NB4 (cell line): Measurements from ENCODE around the gene SYTL2.
"Not testable (repeated sequence)": the region's sequence is repeated elsewhere in the genome, so short reads cannot be mapped to it uniquely, and the experiment has no call there.

Experiments
- DNase-seq: peaks from one replicate; pipeline ENCODE4 v3.0.0; 2010; ENCODE audit warnings: low read depth
- H3K4me3 ChIP-seq: one replicate; pipeline ENCODE4 v1.5.1; 2011; ENCODE audit warnings: mild to moderate bottlenecking, low read depth, low read length, moderate library complexity
- CTCF ChIP-seq: IDR thresholded peaks from one replicate; pipeline ENCODE4 v1.5.1; 2012; ENCODE audit warnings: low read depth, low read length
- MYC ChIP-seq: IDR thresholded peaks from 2 replicates; pipeline ENCODE4 v1.6.1; 2011; ENCODE audit warnings: low read depth, low read length
- POLR2A ChIP-seq: IDR thresholded peaks from 2 replicates; pipeline ENCODE4 v1.6.1; 2011; ENCODE audit warnings: mild to moderate bottlenecking; ENCODE audit not compliant: insufficient read length; ENCODE audit errors: extremely low read depth
- TF ChIP-seq, protein P1 (sequence below): IDR thresholded peaks from 2 replicates; pipeline ENCODE4 v1.6.1; 2011; ENCODE audit warnings: low read depth, low read length

SYTL2 gene

GRCh38 chr11:85810871-85811611 lies at the start of gene SYTL2:
SYTL2 (minus strand) TSS chr11:85811141; CDS start chr11:85757725, 53,416 bp downstream.
- TF ChIP-seq, protein P1, sequence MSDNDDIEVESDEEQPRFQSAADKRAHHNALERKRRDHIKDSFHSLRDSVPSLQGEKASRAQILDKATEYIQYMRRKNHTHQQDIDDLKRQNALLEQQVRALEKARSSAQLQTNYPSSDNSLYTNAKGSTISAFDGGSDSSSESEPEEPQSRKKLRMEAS = peak; percentile 71; the same call in 1 of the 2 replicates
- TF ChIP-seq CTCF = no peak
- peak within 1 kb of the TSS; percentile 42 for H3K4me3 ChIP-seq
- peak; percentile 83 for DNase-seq

- DNase-seq, H3K4me3 ChIP-seq: not testable (repeated sequence)
Measured at GRCh38 chr11:85859541-85859940, 48.6 kb upstream of the SYTL2 start.

GRCh38 chr11:85857098-85857497 lies 46.2 kb upstream of the SYTL2 start:
- no peak for TF ChIP-seq POLR2A
- TF ChIP-seq, protein P1 = no peak
- TF ChIP-seq MYC = no peak
- no peak for TF ChIP-seq CTCF
- no peak overlapping the region for H3K4me3 ChIP-seq
- DNase-seq = no peak

DNA sequence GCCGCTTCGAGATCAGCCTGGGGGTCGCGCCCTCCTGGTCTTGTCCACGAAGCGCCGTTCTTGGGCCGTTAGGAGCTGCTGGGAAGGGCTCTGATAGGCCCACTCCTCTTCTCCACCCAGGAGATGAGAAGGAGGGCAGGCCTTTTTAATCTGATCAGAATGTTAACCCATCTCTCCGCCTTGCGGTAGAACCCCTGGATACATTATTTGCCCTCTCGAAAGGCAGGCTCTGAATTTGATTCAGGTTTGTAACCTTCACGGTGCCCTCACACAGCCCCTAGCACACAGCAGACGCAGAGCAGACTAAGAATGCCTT lies 44.4 kb upstream of the SYTL2 start, which contains the start of gene CCDC83:
TSS of gene CCDC83 (plus strand) at position 43 of the 316 bp plus-strand sequence. CDS start 9,741 bp downstream, outside the sequence.
- no peak for DNase-seq
- peak within 1 kb of the TSS; percentile 68 for H3K4me3 ChIP-seq
- TF ChIP-seq MYC (no peak), CTCF (no peak), POLR2A (no peak)
- TF ChIP-seq, protein P1 = no peak

DNA sequence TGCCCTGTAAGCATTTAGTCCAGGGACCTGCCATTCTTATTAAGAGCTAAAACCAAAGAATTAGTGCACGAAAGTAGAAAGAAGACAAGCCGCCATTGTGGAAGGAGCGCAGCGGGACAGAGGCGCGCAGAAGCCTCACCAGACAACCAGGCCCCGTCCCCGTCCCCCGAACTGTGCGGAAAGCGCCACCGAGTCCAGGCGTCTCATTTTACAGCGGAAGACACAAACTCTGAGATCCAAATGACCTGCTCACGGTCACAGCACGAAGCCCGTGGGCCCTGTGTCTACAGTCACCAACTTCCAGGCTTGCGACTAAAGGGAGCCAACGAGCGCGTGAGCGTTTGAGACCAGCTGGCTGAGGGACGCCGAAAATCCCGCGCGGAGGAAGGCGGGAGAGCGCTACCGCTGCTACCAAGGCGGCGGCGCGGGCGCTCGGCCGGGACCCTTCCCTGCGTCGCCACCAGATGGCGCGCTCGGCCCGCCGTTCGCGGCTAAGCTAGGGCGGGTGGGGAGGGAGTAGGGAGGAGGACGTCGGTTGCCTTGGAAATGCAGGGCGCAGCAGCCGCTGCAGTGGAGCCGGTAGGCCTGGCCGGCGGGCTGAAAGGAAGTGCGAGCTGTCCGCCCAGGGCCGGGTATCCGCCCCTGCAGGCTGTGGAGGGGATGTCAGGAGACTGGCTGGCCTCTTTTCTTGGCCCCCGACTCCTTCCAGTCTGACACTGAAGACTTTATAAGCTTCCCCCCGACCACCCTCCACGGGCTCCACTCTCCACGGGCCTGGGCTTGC lies 43.8 kb upstream of the SYTL2 start:
- TF ChIP-seq CTCF = peak; percentile 45
- TF ChIP-seq, protein P1 = peak; percentile 60; the same call in 1 of the 2 replicates
- TF ChIP-seq POLR2A = peak; percentile 19
- TF ChIP-seq MYC = no peak
- peak overlapping the region; percentile 68 for H3K4me3 ChIP-seq
- peak; percentile 97 for DNase-seq

DNA sequence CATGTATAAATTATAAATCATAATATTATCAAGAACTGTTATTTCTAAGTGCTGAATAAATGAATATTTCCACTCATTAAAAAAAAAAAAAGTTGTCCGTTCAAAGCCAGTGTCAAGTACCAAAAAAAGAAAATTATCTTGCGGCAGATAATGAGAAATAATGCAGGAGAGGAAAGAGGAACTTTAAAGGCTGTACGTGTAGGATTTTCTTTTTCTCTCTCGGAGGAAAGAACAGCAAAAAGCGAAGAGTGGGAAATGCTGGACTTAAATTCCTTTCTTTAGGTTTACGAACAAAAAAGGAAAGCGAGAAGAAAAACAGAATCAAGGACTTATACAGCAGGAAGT lies 43.2 kb upstream of the SYTL2 start:
- peak overlapping the region; percentile 68 for H3K4me3 ChIP-seq
- TF ChIP-seq POLR2A (no peak), CTCF (no peak), MYC (no peak)
- TF ChIP-seq, protein P1 = no peak
- no peak for DNase-seq

DNA sequence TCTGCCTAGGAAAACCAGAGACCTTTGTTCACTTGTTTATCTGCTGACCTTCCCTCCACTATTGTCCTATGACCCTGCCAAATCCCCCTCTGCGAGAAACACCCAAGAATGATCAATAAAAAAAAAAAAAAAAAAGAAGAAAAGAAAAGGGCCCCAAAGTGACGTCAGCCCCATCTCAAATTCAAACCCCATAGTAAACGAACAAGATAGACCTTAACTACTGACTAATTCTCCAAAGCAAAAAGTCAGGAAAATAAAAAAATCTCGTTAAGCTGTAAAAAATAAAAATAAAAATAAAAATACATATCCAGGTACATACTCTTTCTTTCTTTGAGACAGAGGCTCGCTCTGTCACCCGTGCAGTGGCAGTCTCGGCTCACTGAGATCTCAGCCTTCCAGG lies 42.6 kb upstream of the SYTL2 start:
- not testable (repeated sequence) for H3K4me3 ChIP-seq, DNase-seq

DNA sequence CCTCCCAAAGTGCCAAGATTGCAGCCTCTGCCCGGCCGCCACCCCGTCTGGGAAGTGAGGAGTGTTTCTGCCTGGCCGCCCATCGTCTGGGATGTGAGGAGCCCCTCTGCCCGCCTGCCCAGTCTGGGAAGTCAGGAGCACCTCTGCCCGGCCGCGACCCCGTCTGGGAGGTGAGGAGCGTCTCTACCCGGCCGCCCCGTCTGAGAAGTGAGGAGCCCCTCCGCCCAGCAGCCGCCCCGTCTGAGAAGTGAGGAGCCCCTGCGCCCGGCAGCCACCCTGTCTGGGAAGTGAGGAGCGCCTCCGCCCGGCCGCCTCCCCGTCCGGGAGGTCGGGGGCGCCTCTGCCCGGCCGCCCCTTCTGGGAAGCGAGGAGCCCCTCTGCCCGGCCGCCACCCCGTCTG lies 41.8 kb upstream of the SYTL2 start:
- DNase-seq, H3K4me3 ChIP-seq: not testable (repeated sequence)
